PC-3 (cell line): ENCODE measurements around the gene DLGAP5.

Experiments
- CTCF ChIP-seq: fragments of 300-600 bp; sonication (generic); conservative IDR thresholded peaks from 2 replicates; pipeline ENCODE4 v1.5.1; 2017; ENCODE audit warnings: antibody characterized with exemption, low read depth, mild to moderate bottlenecking, low read length
- EZH2 ChIP-seq: fragments of 300-600 bp; sonication (generic); IDR thresholded peaks from one replicate; pipeline ENCODE4 v1.6.1; 2017; ENCODE audit warnings: antibody characterized with exemption, mild to moderate bottlenecking, low read length; ENCODE audit not compliant: unreplicated experiment

DNA sequence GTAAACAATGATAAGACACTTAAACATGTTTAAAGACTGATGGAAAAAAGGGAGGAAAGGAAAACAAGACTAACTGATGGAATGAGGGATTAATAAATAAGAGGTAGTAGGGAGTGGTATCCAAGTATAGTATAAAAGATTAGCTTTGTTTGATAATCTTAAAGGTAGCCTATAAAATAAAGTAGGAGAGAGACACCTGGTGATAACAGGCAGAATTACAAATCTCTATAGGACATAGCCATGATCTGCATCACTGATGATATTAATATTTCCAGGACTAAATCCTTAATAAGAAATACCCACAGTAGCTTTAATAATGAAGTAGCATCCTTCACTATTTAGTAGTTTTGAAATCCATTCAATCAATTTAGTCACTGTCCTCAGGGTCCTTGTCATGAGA lies 30.4 kb downstream of the DLGAP5 start:
- TF ChIP-seq CTCF = peak; percentile 92
- TF ChIP-seq EZH2 = no peak
